H1 (cell line): Measurements from ENCODE around the gene DTWD2. TPM values are rescaled to one million over a fixed set of nuclear protein-coding genes. Genes with fewer than 3 reads are reported as not detected.

Source experiments
- CTCF ChIA-PET: fragments of 300-600 bp; sonication (Branson Sonifier 250); formaldehyde crosslinking; loops from one replicate; lab custom pipeline; 2021; ENCODE audit not compliant: partially characterized antibody; lab: Charles Lee
- POLR2A ChIA-PET: fragments of 300-600 bp; sonication (Branson Sonifier 250); formaldehyde crosslinking; loops from one replicate; lab custom pipeline; 2021; ENCODE audit warnings: inconsistent platforms; ENCODE audit not compliant: partially characterized antibody; lab: Charles Lee
- DNase-seq, 2 experiments: peaks; one replicate each; pipeline versions ENCODE4 v3.0.0 to v3.0.0-alpha.2; 2010 to 2022; ENCODE audit warnings: low spot score in 2 of 2, low read depth in 1 of 2, mixed read lengths in 1 of 2
- FAIRE-seq: peaks from 2 replicates; lab custom pipeline; 2011; peaks lifted over from hg19 to GRCh38; lab: Jason Lieb, UNC
- H2AFZ ChIP-seq: 2 replicates; pipeline ENCODE4 v1.8.1; 2012; ENCODE audit warnings: low read length, inconsistent platforms
- H2AK5ac ChIP-seq: 2 replicates; pipeline ENCODE4 v1.6.1; 2013; ENCODE audit warnings: low read depth, low read length
- H2BK120ac ChIP-seq: replicated peaks from 2 replicates; pipeline ENCODE3; 2013; ENCODE audit warnings: low read depth, low read length, inconsistent platforms
- H2BK12ac ChIP-seq: 2 replicates; pipeline ENCODE4 v1.6.1; 2013; ENCODE audit warnings: low read depth, low read length
- H2BK15ac ChIP-seq: 2 replicates; pipeline ENCODE4 v1.6.1; 2013; ENCODE audit warnings: low read length
- H2BK20ac ChIP-seq: 2 replicates; pipeline ENCODE4 v1.6.1; 2013; ENCODE audit warnings: low read length
- H2BK5ac ChIP-seq: 2 replicates; pipeline ENCODE4 v1.6.1; 2013; ENCODE audit warnings: low read depth, low read length
- H3K14ac ChIP-seq: 2 replicates; pipeline ENCODE4 v1.6.1; 2013; ENCODE audit warnings: inconsistent platforms; ENCODE audit not compliant: insufficient read length
- H3K18ac ChIP-seq: 2 replicates; pipeline ENCODE4 v1.6.1; 2013; ENCODE audit warnings: low read length; ENCODE audit errors: extremely low read depth
- H3K23ac ChIP-seq: 2 replicates; pipeline ENCODE4 v1.6.1; 2013; ENCODE audit warnings: inconsistent platforms; ENCODE audit not compliant: insufficient read length
- H3K23me2 ChIP-seq: 2 replicates; pipeline ENCODE4 v1.6.1; 2013; ENCODE audit warnings: low read depth, low read length
- H3K27ac ChIP-seq: 2 replicates; pipeline ENCODE4 v1.6.1; 2011; ENCODE audit warnings: low read depth, low read length, inconsistent platforms
- H3K27me3 ChIP-seq, 4 experiments: replicated peaks in 1 of 4; 1 replicate in 1 of 4; 2 replicates in 3 of 4; pipeline versions ENCODE4 v1.6.1 to v1.8.1; 2011 to 2013; ENCODE audit warnings: low read length in 3 of 4, mild to moderate bottlenecking in 3 of 4, inconsistent platforms in 2 of 4, mixed read lengths in 2 of 4, moderate library complexity in 1 of 4; ENCODE audit not compliant: control insufficient read depth in 3 of 4, insufficient read depth in 3 of 4; ENCODE audit errors: extremely low read depth in 1 of 4
- H3K36me3 ChIP-seq, 4 experiments: 2 replicates each; pipeline versions ENCODE4 v1.6.1 to v1.8.1; 2011 to 2013; ENCODE audit warnings: mild to moderate bottlenecking in 4 of 4, low read length in 3 of 4, moderate library complexity in 2 of 4, control low read depth in 1 of 4, inconsistent platforms in 1 of 4; ENCODE audit not compliant: insufficient read depth in 4 of 4, control insufficient read depth in 2 of 4
- H3K4ac ChIP-seq: replicated peaks from 2 replicates; pipeline ENCODE3; 2013; ENCODE audit warnings: low read length, low read depth, mixed read lengths, inconsistent platforms; ENCODE audit not compliant: insufficient read length
- H3K4me1 ChIP-seq, 4 experiments: replicated peaks in 1 of 4; 1 replicate in 1 of 4; 2 replicates in 3 of 4; pipeline versions ENCODE4 v1.6.1 to v1.8.1; 2011 to 2013; ENCODE audit warnings: low read length in 3 of 4, inconsistent platforms in 2 of 4, mixed read lengths in 1 of 4; ENCODE audit not compliant: insufficient read depth in 4 of 4, control insufficient read depth in 3 of 4
- H3K4me2 ChIP-seq, 2 experiments: 2 replicates each; pipeline versions ENCODE4 v1.6.1 to v1.8.1; 2011 to 2013; ENCODE audit warnings: low read depth in 2 of 2, low read length in 2 of 2, control low read depth in 1 of 2, inconsistent platforms in 1 of 2, mild to moderate bottlenecking in 1 of 2; ENCODE audit not compliant: insufficient read depth in 1 of 2
- H3K4me3 ChIP-seq, 4 experiments: fragments of 200-600, 300-600 bp in 1 of 4; sonication (generic), shearing (Covaris generic), sonication (Bioruptor Twin) in 1 of 4; 2 replicates each; pipeline versions ENCODE4 v1.5.1 to v1.8.1; 2011 to 2016; ENCODE audit warnings: low read length in 4 of 4, low read depth in 3 of 4, control low read depth in 2 of 4, inconsistent platforms in 2 of 4, mild to moderate bottlenecking in 2 of 4, mixed read lengths in 1 of 4, moderate library complexity in 1 of 4; ENCODE audit not compliant: insufficient read depth in 2 of 4; ENCODE audit errors: extremely low read depth in 1 of 4
- H3K56ac ChIP-seq: replicated peaks from 2 replicates; pipeline ENCODE3; 2013; ENCODE audit warnings: low read depth, mild to moderate bottlenecking, mixed read lengths, low read length, inconsistent platforms; ENCODE audit not compliant: insufficient read length
- H3K79me1 ChIP-seq: 2 replicates; pipeline ENCODE4 v1.6.1; 2013; ENCODE audit warnings: low read depth, low read length, control low read depth
- H3K79me2 ChIP-seq, 2 experiments: 2 replicates each; pipeline versions ENCODE4 v1.6.1 to v1.8.1; 2012 to 2013; ENCODE audit warnings: low read length in 2 of 2, mild to moderate bottlenecking in 2 of 2, inconsistent platforms in 1 of 2; ENCODE audit not compliant: insufficient read depth in 2 of 2, control insufficient read depth in 1 of 2
- H3K9ac ChIP-seq, 4 experiments: replicated peaks in 1 of 4; 1 replicate in 1 of 4; 2 replicates in 3 of 4; pipeline versions ENCODE4 v1.6.1 to v1.8.1; 2011 to 2013; ENCODE audit warnings: low read depth in 3 of 4, low read length in 3 of 4, control low read depth in 2 of 4, mild to moderate bottlenecking in 2 of 4, moderate library complexity in 2 of 4, inconsistent platforms in 1 of 4; ENCODE audit errors: extremely low read depth in 1 of 4
- H3K9me3 ChIP-seq, 2 experiments: 2 replicates each; pipeline versions ENCODE4 v1.6.1 to v1.8.1; 2012 to 2013; ENCODE audit warnings: mild to moderate bottlenecking in 2 of 2, moderate library complexity in 2 of 2, control low read depth in 1 of 2, inconsistent platforms in 1 of 2, low read depth in 1 of 2, low read length in 1 of 2, mixed read lengths in 1 of 2; ENCODE audit not compliant: insufficient read depth in 2 of 2
- H4K20me1 ChIP-seq, 2 experiments: replicated peaks in 1 of 2; 2 replicates each; pipeline versions ENCODE3 to v1.8.1; 2011 to 2013; ENCODE audit warnings: inconsistent platforms in 2 of 2, low read length in 2 of 2, mild to moderate bottlenecking in 1 of 2; ENCODE audit not compliant: insufficient read depth in 2 of 2, control insufficient read depth in 1 of 2
- H4K5ac ChIP-seq: 2 replicates; pipeline ENCODE4 v1.6.1; 2013; ENCODE audit warnings: low read length, low read depth, mixed read lengths, inconsistent platforms; ENCODE audit not compliant: insufficient read length
- H4K8ac ChIP-seq: 2 replicates; pipeline ENCODE4 v1.8.0; 2013; ENCODE audit warnings: mild to moderate bottlenecking, moderate library complexity, low read length, inconsistent platforms; ENCODE audit not compliant: insufficient read depth; ENCODE audit errors: extremely low read depth
- H4K91ac ChIP-seq: replicated peaks from 2 replicates; pipeline ENCODE3; 2013; ENCODE audit warnings: low read length, mixed read lengths, inconsistent platforms; ENCODE audit not compliant: insufficient read length
- ASH2L ChIP-seq: fragments of 200-600, 300-600 bp; sonication (generic); IDR thresholded peaks from one replicate; pipeline ENCODE4 v1.7.1; 2017; ENCODE audit warnings: low read length
- CBX8 ChIP-seq: fragments of 300-800, 300-1000 bp; sonication (generic); IDR thresholded peaks from 2 replicates; pipeline ENCODE4 v1.7.1; 2016; ENCODE audit warnings: low read depth, low read length, borderline replicate concordance
- EP300 ChIP-seq, 2 experiments: IDR thresholded peaks; 1 replicate in 1 of 2; 2 replicates in 1 of 2; pipeline ENCODE4 v1.6.1; 2011 to 2012; ENCODE audit warnings: low read depth in 2 of 2, low read length in 2 of 2, mild to moderate bottlenecking in 2 of 2, borderline replicate concordance in 1 of 2, inconsistent platforms in 1 of 2, moderate library complexity in 1 of 2
- KDM1A ChIP-seq: fragments of 200-600, 300-600 bp; sonication (generic); IDR thresholded peaks from 2 replicates; pipeline ENCODE4 v1.7.1; 2016; ENCODE audit warnings: mild to moderate bottlenecking, low read length, borderline replicate concordance
- POU5F1 ChIP-seq: IDR thresholded peaks from 2 replicates; pipeline ENCODE4 v1.6.1; 2011; ENCODE audit warnings: low read depth, mild to moderate bottlenecking, low read length, moderate library complexity
- RBBP5 ChIP-seq: IDR thresholded peaks from 2 replicates; pipeline ENCODE4 v1.7.1; 2012; ENCODE audit warnings: low read depth, mild to moderate bottlenecking, inconsistent platforms, low read length, moderate library complexity, borderline replicate concordance
- SAP30 ChIP-seq: fragments of 300-600 bp; sonication (generic); IDR thresholded peaks from 2 replicates; pipeline ENCODE4 v1.7.1; 2012; ENCODE audit warnings: low read length, moderate library complexity, mild to moderate bottlenecking, inconsistent platforms; ENCODE audit not compliant: insufficient read depth, insufficient replicate concordance
- SIRT6 ChIP-seq: IDR thresholded peaks from one replicate; pipeline ENCODE4 v1.7.1; 2012; ENCODE audit warnings: low read length, inconsistent platforms
- SP2 ChIP-seq: IDR thresholded peaks from 2 replicates; pipeline ENCODE4 v1.6.1; 2012; ENCODE audit warnings: mild to moderate bottlenecking, low read length, inconsistent platforms
- TEAD4 ChIP-seq: IDR thresholded peaks from 2 replicates; pipeline ENCODE4 v1.6.1; 2012; ENCODE audit warnings: low read depth, low read length, inconsistent platforms, mixed read lengths
- WGBS, 2 experiments: shearing (Covaris generic) in 1 of 2; methylation state at CpG; one replicate each; pipeline versions ENCODE4 v1.1.6 to v1.1.7; 2013 to 2015; ENCODE audit warnings: low lambda C conversion rate in 2 of 2, mixed read lengths in 2 of 2, inconsistent platforms in 1 of 2, low coverage in 1 of 2, missing lambda C conversion rate in 1 of 2; ENCODE audit not compliant: insufficient replicate concordance in 2 of 2, insufficient coverage in 1 of 2, insufficient read length in 1 of 2; ENCODE audit errors: extremely low coverage in 1 of 2, missing lambda C conversion rate in 1 of 2; 5-methylcytosine and 5-hydroxymethylcytosine counted together
- polyA plus RNA-seq, 7 experiments: library from polyadenylated mRNA; depleted of rRNA in 3 of 7; stranded (reverse) in 5 of 7; unstranded in 2 of 7; fragments of >200 nt in 5 of 7; fragments of 200-250 nt in 2 of 7; gene quantifications; 1 replicate in 5 of 7; 2 replicates in 1 of 7; 4 replicates in 1 of 7; pipeline versions ENCODE4 v1.2.1 to v1.2.3, GENCODE V29; 2011 to 2013; ENCODE audit warnings: missing spikeins in 2 of 7, mixed read lengths in 2 of 7
- total RNA-seq: library from RNA; stranded (reverse); fragmentation: NEBNext Ultra II Directional; extraction: Animal tissue kit (Norgen Biotek cat#: 25700); gene quantifications from 2 replicates; pipeline ENCODE4 v1.2.1, GENCODE V29; 2021
- TF ChIP-seq, protein P1 (sequence below): IDR thresholded peaks from 2 replicates; pipeline ENCODE4 v1.6.1; 2012; ENCODE audit warnings: inconsistent platforms
- TF ChIP-seq, protein P2 (sequence below): IDR thresholded peaks from 2 replicates; pipeline ENCODE4 v1.6.1; 2011; ENCODE audit warnings: low read length, improper control_type of control experiment

Gene DTWD2
- total and polyA plus RNA-seq, 2 of the 8 experiments (the other 6 are each of a cell fraction or from before 2014, with no cell fraction given) = 4.3 to 17.1 TPM

DNA sequence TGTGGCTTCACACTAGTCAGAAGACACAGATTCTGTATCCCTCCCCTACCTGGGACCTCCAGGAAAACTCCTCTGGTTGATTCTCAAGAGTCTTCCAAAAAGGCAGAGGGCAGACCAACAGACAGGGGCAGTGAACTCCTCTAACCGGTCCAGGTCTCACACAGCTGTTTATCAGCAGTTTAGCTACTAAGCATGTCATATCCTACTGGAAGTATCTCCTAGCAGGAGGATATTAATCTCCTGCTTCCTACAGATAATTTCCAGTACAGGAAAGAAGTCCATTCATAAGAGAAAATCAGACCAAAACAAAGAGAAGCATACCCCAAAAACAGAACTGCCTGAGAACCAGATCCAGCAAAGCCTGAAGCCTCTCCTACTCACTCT, 64.3 kb downstream of the DTWD2 start:
- Histone ChIP-seq H3K27ac (no peak overlapping the region), H3K4me3 (no peak overlapping the region), H2AK5ac (no peak overlapping the region), H3K9me3 (no peaks in the 10 kb centered on the region), H3K18ac (no peak overlapping the region), H3K79me2 (no peaks in the 10 kb centered on the region), H4K91ac (no peak overlapping the region), H4K8ac (no peak overlapping the region), H2BK120ac (no peak overlapping the region), H3K36me3 (no peaks in the 10 kb centered on the region), H3K56ac (no peak overlapping the region), H3K4me2 (no peak overlapping the region), H2BK12ac (no peak overlapping the region), H3K27me3 (no peaks in the 10 kb centered on the region), H2BK20ac (no peak overlapping the region), H2BK5ac (no peak overlapping the region), H4K5ac (no peak overlapping the region), H3K23ac (no peak overlapping the region), H3K9ac (no peak overlapping the region), H3K14ac (no peak overlapping the region), H4K20me1 (no peaks in the 10 kb centered on the region), H3K23me2 (no peaks in the 10 kb centered on the region), H2AFZ (no peak overlapping the region), H3K4ac (no peak overlapping the region), H3K79me1 (no peaks in the 10 kb centered on the region), H3K4me1 (peaks cover 0 to 4% (median 0%) of the 10 kb centered on the region in 4 experiments; a peak in 1 of 7 replicates), H2BK15ac (no peak overlapping the region)
- WGBS, 2 experiments = 95% methylated on average over 1 of the region's 1 CpG; no CpG with 5 or more reads in 1 of the 2 experiments
- ChIA-PET CTCF (no interaction called here), POLR2A (no interaction called here)
- DNase-seq = no peak
- FAIRE-seq = no peak
- no peak for TF ChIP-seq KDM1A
- no peak for TF ChIP-seq SAP30
- TF ChIP-seq TEAD4 = no peak
- TF ChIP-seq EP300 (IDR thresholded peaks at IDR 0.05; ENCODE audit: borderline replicate concordance in 1 of 2, low read depth in 2 of 2, low read length in 2 of 2) = no peak
- TF ChIP-seq RBBP5 = no peak
- no peak for TF ChIP-seq CBX8
- no peak for TF ChIP-seq SP2
- TF ChIP-seq, protein P1, sequence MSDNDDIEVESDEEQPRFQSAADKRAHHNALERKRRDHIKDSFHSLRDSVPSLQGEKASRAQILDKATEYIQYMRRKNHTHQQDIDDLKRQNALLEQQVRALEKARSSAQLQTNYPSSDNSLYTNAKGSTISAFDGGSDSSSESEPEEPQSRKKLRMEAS = no peak
- TF ChIP-seq, protein P2, sequence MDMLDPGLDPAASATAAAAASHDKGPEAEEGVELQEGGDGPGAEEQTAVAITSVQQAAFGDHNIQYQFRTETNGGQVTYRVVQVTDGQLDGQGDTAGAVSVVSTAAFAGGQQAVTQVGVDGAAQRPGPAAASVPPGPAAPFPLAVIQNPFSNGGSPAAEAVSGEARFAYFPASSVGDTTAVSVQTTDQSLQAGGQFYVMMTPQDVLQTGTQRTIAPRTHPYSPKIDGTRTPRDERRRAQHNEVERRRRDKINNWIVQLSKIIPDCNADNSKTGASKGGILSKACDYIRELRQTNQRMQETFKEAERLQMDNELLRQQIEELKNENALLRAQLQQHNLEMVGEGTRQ = no peak
- no peak for TF ChIP-seq SIRT6
- no peak for TF ChIP-seq POU5F1
- TF ChIP-seq ASH2L = no peak
